ENCODE data around the gene TNFSF15.

TNFSF15 gene

GRCh38 chr9:114813717-114814418 lies 8.0 kb upstream of the TNFSF15 start:
- FAIRE-seq (no peak), DNase-seq (ENCODE audit: insufficient read length, low spot score) (no peak)
- no peak for TF ChIP-seq CTCF (IDR thresholded peaks at IDR 0.05; ENCODE audit: insufficient read depth, missing control alignments)

GRCh38 chr9:114811966-114812636 lies 6.3 kb upstream of the TNFSF15 start:
- DNase-seq (ENCODE audit: insufficient read length, low spot score) (no peak), FAIRE-seq (no peak)
- TF ChIP-seq CTCF (IDR thresholded peaks at IDR 0.05; ENCODE audit: insufficient read depth, missing control alignments) = no peak

- DNase-seq (ENCODE audit: insufficient read length, low spot score) (no peak), FAIRE-seq (no peak)
- TF ChIP-seq CTCF (IDR thresholded peaks at IDR 0.05; ENCODE audit: insufficient read depth, missing control alignments) = no peak
Measured at GRCh38 chr9:114811301-114811700, 5.5 kb upstream of the TNFSF15 start.

- FAIRE-seq (no peak), DNase-seq (ENCODE audit: insufficient read length, low spot score) (no peak)
- no peak for TF ChIP-seq CTCF (IDR thresholded peaks at IDR 0.05; ENCODE audit: insufficient read depth, missing control alignments)
Measured at GRCh38 chr9:114810614-114811013, 4.8 kb upstream of the TNFSF15 start.

GRCh38 chr9:114806526-114806900 lies 674 bp upstream of the TNFSF15 start:
- DNase-seq (ENCODE audit: insufficient read length, low spot score) = no peak
- FAIRE-seq = no peak
- no peak for TF ChIP-seq CTCF (IDR thresholded peaks at IDR 0.05; ENCODE audit: insufficient read depth, missing control alignments)

GRCh38 chr9:114804505-114804904 lies 1.3 kb downstream of the TNFSF15 start:
- DNase-seq (ENCODE audit: insufficient read length, low spot score) (no peak), FAIRE-seq (no peak)
- no peak for TF ChIP-seq CTCF (IDR thresholded peaks at IDR 0.05; ENCODE audit: insufficient read depth, missing control alignments)
